ENCODE measurements around the gene DYSF.

Gene DYSF

DNA sequence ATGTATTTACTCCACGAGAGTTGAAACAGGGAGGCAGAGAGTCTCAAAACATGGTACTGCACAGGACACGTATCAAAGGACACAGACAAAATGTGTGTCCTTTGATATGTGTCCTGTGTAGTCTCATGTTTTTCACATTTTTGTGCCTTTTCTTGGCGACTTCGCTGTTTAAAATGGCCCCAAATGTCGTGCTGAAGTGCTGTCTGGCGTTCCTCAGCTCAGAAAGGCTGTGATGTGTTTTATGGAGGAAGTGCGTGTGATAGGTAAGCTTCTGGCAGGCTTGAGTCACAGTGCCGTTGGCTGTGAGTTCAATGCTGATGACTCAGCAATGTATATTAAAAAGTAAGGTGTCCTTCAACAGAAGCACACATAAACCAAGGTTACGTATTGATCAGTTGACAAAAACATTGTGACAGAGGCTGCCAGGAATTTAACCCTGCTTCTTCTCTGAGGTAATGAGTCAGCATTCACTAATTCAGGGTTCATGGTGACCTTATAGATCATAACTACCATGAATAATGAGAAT, 78.2 kb downstream of the DYSF start:
- no peak for DNase-seq

DNA sequence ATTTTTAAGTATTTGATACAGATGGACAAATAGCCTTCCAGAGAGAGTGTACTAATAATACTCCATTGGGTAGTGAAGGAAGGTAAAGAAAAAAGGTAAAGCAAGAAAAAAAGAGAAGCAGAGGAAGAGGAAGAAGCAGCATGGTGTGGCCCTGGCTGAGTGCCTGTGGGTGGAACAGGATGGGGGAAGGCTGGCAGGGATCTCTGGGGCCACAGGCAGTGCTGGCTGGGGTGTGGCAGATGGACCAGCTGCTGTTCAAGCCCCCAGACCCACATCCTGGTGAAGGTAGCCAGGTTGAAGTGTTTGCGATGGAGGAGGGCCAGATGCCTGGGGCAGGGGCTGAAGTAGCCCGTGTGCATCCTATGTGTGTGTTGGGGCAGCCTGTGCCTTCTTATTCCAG, 79.0 kb downstream of the DYSF start:
- DNase-seq = no peak

DNA sequence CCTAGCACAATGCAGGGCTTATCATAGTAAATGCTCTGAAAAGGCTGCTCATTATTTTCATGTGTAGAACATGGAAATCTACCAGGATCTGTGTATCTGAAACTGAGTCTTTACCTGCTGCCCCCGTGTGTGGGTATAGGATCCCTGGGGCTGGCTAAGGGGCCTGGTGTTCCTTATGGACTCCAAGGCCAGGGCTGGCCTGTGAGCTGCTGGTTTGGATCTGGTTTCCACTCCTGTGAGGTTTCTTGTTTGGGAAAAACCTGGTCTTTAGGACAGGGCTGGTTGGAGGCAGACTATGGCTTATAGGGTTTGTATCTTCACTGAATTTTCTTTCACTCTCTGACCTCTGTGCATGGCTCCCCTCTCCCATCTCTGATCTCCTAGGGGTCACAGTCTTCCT, 80.8 kb downstream of the DYSF start:
- no peak for DNase-seq

DNA sequence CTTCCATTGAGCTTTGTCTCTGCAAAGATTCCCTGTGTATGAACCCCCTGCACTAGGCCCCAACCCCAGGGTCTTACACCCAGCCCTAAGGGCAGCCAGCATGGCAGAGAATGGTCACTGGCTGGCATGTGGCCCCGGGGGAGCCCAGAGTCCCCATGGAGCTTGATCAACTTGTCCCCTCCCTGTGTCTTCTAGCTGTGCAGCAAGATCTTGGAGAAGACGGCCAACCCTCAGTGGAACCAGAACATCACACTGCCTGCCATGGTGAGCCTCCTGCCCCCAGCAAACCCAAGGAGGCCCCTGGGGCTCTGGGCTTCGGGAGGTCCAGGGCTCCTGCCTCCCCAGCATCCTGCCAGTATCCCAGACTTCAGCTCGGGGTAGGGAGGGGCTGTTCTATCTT, 81.5 kb downstream of the DYSF start:
- no peak for DNase-seq

DNA sequence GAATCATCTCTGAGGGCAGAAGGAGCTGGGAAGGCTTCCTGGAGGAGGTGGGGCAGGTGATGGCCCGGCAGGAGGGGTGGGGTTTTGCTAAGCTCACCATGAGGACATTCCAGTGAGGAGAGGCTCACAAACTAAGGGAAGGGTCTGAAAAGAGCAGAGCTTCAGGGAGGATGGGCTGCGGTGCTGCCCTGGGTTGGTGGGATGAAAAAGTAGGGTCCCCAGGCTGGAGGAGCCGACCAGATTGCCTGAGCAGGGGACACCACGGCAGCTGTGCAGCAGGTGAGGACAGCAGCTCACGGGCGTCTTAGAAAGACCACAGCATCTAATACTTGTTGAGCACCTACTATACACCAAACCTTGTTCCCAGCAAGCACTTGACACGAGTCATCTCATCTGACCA, 82.2 kb downstream of the DYSF start:
- DNase-seq = no peak

DNA sequence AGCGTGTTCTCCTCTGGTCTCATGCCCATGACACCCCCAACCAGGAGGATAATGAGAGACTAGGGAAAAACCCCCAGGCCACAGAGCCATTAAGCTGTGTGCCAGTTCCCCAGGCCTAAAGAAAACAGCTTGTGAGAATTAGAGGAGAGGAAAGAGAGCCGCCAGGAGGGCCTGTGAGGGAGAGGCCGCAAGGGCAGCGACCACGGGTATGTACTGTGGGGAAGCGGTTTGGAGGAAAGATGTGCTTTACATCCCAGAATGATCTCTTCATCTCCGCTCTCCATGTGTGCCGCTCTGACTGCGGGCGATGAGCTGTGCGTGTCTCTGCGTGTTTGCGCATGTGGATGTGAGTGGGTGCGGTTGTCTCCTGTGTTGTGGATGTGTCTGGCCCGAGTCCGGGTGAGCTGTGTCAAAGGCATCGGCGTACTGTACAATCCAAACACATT, 82.9 kb downstream of the DYSF start:
- no peak for DNase-seq

DNA sequence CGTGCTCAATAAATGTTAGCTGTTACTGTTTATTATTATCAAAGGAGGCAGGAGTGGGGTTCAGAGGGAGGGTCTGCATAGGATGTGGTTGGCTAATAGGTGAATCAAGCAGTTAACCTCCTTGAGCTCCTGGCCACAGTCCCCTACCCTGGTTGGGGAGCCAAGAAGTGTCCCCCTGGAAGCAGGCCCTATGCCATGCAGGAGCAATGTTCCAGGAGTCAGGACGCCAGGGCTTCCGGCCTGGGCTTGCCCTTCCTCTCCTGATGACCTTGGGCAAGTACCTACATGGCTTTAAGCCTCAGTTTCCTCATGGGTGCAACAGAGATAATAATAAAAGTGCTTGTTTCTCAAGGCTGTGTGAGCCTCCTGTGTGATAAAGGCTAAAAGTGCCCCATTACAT, 84.9 kb downstream of the DYSF start:
- no peak for DNase-seq

DNA sequence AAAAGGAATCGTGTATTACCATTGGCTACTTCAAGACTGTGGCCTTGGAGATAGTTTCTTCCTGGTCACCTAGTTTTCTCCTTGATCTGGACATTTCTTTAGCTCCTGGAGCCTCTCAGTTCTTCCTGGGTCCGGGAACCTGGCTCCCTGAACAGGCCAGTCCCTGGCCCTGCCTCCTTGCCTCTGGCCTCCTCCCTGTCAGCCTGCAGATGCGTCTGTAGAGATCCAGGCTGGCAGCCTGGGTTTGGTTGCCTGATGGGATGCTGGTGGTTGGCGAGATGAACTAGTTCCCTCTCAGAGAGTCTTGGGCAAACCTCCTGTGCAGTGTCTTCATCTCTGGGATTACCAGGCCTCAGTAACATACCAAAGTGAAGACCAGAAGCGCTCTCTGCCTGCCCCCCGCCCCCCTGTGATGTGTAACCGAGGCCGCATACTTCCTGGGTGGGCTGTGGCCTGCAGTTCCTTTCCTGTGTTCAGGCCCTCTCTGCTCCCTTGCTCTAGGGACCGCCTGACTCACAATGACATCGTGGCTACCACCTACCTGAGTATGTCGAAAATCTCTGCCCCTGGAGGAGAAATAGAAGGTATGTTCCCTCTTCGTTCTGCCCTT, 85.4 kb downstream of the DYSF start:
- no peak for DNase-seq

DNA sequence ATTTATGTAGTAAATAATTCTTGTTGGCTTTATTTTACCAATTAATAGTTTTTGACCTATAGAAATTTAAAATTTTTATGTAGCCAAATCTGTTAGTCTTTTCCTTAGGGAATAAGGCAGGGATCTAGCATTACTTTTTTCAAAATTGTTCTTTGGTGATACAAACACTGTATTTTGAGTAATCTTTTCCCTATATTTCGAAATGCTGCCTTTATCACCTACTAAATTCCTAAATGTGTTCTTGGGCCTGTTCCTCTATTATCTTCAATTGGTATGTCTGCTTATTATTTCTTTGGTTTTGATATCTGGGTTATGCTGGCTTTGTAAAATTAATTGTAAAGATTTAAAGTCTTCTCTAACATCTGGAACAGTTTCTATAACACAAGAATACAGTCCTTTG, 87.5 kb downstream of the DYSF start:
- DNase-seq = no peak

DNA sequence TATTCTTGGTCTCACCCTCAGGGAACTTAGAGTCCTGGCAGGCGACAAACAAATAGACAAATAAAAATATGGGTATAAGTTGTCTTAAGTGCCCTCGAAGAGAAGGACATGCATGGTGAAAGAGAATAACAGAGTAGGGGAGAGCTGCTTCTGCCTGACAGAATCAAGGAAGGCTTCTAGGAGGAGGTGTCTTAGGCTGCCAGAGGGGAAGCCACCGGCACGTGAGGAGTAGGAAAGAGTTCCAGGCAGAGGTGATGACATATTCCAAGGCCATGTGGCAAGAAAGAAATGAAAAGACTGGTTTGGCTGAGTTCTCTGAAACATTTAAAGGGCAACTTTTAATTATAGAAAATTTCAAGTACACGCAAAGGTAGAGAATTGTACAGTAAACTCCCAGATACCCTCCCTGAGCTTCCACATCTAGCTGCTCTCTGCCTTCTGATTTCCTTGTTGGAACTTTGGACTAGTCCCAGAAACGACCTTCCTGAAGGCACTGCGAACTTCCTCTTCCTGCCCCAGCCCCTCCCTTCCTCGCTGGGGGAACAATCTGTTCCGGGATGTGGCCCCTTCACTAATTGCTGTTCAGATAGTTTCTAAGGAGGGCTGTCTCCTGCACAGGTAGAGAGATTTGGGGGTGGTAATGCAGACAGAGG, 91.7 kb downstream of the DYSF start:
- no peak for DNase-seq

DNA sequence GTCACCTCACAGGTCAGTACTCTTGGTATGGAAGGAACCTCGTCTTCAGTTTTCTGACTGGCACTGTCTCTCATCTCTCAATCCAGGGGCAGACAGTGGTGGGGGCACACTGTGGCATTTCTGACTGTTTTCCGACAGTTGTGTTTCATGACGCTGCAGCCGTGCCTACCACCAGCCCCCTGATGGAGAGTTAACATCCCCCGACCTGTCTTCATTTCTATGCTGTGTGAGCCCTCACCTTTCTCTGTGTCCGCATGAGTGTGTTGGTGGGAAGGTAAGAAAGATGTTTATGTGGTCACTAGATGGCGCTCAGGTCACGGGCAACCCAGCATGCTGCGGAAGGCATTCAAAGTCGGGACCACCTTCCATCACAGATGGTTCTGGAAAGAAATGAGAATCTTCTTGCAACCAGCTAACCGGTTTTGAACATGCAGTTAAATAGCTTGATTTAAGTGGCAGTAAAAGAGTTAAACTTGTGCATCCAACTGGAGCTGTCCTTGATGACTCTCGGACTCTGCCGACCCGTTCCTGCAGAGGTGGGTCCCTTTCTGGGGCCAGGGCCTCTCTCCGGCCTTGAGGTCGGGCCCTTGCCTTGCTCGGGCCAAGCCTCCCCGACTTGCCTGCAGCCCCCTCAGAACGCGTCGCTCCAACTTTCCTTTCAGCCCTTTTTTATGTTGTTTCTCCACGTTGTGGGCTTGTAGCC, 92.4 kb downstream of the DYSF start:
- peak; percentile 25 to 50 for DNase-seq

DNA sequence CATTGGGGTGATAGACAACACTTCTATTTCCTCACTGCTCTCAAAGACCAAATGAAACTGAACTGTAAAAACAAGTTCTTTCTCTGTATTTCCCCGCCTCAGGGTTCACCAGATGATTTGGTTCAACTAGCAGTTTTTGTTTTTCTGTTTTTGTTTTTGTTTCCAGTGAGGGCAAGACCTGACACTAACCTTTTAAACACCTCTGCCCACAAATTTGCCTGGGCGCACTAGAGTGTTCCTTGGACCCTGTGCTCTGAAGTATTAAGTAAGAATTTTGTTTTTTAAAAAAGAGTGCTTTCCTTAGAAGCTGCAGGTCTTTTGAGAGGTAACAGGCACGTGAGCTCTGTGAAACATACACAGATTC, 92.9 kb downstream of the DYSF start:
- no peak for DNase-seq

DNA sequence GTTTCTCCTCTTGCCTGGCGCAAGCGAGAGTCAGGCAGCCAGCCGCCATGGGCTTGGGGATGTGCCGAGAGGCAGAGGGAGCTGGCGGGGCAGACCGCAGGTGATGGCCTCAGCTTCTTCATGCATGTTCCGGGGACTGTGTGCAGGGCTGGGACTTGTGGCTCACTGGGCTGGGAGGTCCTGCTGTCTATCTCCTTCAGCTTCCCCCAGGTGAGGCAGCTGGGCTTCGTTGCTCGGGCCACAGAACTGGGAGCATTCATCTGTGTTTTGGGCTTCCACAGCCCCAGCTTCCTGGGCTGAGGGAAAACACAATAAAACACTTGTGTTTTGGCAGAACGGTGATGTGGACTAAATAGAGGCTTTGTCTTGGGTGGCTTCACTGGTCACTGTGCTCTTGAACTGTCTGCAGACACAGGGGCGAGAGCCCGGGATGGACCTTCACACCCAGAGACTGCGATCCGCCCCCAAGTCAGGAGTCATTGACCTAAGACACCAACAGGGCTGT, 93.5 kb downstream of the DYSF start:
- no peak for DNase-seq

DNA sequence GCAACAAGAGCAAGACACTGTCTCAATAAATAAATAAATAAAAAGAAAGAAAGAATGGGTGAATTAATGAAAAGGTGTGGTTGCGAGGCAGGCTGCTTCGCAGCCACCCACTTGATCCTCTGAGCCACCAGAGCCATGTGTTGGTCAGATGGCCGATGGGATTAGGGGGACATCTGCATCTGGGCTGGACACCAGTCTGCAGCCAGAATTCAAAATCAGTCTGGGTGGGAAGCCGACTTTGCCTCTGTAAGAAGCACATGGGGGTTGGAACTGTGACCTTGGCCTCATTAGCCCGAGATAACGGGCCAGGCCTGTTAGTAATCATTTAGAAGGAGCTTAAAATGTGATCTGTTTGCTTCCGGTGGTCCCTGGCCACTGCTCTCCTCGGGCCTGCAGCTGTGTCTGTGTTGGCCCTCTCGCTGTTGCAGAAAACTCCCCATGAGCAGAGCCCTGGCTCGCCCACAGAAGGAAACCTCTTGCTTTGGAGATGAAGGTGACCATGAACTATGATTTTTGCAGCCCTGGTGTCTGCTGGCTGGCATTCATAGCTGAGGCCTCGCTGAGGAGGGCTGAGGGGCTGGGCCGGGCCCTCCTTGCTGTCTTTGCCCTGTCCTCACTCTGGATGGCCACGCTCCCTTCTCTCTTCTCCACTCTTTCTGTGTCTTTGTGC, 94.4 kb downstream of the DYSF start:
- no peak for DNase-seq

DNA sequence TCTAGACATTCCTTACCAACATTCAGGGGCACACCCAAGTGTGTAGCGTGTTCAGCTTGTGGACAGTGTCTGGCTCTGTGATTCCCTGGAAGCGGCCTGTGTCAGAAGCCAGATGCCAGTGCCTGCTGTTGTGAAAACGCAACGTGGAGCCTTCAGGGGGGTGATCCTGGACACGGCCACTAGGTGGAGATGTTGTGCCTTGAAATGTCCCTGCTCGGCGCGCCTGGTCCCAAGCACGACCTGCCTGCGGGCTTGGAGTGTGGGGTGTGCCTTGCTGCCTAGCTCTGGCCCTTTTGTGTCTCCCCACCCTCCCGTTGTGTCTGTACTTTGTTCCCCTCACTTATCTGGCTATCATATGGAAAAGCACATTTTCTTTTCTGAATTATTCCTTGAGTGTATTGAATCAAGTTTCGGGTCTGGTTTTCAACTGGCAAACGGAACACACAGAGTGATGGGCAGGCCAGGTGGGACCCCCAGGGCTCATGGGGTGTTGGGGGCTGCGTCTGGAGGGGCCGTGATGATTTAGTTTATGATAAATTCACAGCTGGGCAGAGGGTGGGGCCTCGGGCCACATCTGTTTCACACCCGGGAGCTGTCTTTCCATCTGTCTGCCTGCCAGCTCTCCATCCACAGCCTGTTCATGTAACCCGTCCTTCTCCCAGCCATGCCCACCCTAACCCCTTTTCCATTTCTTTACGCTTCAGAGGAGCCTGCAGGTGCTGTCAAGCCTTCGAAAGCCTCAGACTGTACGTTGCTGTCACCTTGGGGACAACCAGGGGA, 95.5 kb downstream of the DYSF start:
- DNase-seq = peak; percentile 29 to 40

DNA sequence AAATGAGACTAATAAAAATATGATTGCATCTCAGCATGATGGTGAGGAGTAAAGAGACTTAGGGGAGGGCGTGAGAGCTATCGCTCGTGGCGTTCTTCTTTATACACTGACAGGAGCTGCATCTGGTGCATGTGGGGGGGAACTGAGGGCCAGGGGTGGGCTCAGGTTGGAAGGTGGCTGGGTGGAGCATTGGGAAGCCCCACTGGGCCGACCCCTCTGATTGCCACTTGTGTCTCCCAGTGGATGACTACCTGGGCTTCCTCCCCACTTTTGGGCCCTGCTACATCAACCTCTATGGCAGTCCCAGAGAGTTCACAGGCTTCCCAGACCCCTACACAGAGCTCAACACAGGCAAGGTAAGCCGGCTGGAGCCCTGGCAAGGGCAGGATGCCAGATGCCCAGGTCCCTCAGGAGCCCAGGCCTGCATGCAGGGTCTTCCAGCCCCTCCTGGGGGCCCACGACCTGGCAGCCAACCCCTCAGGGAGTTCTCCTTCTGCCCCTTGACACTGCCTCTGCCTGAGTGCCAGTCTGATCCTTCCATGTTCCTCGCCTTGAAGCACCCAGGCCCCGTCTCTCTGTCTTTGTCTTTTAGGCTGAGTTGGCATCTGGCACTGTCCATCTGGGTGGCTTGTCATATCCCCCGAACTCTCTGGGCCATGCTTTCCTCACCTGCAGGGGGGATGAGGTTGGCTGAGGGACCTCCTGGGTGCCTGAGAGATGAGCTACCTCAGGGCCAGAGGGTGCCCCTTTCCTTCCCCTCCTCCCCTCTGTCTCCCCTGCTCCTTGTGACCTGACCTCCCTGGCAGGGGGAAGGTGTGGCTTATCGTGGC, 97.7 kb downstream of the DYSF start:
- DNase-seq = no peak

DNA sequence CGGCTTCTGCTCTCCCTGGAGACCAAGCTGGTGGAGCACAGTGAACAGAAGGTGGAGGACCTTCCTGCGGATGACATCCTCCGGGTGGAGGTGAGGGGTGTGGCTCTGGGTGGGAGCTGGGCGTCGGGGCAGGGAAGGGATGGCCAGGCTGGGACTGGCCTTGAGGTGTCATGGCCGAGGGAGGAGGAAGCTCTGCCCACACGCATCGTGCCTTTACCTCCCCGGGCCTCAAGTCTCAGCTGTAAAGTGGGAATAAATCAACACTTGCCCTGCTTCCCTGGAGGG, 98.2 kb downstream of the DYSF start:
- DNase-seq = no peak

DNA sequence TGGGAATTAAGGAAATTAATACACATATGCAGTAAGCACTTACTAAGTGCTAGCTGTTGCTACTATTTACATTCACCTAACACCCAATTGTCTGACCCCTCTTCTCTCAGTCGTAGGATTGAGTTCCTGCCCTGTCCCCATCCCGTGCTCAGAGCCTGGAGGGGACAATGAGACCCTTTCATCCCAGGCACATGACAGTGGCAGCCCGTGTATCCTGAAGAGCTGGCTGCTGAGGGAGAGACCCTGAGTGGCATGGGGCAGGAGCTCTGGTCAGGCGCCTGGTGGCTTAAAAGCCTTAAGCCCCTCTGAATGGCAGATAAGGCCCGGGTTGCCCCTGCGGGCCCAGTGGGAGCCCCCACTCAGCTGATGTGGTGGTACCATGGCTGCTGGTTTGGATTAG, 99.0 kb downstream of the DYSF start:
- DNase-seq = no peak

DNA sequence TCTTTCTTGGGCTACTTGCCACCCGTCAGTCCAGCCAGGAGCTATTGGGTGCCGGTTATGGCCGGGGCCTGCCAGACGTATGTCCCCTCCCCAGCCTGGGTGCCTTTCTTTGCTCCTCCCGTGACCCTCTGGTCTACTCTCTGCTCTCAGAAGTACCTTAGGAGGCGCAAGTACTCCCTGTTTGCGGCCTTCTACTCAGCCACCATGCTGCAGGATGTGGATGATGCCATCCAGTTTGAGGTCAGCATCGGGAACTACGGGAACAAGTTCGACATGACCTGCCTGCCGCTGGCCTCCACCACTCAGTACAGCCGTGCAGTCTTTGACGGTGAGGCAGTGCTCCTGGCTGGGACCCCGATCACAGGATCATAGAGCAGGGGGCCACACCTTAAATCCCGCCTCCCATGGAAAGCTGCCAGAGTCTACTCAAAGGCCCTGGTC, 99.5 kb downstream of the DYSF start:
- DNase-seq = no peak

DNA sequence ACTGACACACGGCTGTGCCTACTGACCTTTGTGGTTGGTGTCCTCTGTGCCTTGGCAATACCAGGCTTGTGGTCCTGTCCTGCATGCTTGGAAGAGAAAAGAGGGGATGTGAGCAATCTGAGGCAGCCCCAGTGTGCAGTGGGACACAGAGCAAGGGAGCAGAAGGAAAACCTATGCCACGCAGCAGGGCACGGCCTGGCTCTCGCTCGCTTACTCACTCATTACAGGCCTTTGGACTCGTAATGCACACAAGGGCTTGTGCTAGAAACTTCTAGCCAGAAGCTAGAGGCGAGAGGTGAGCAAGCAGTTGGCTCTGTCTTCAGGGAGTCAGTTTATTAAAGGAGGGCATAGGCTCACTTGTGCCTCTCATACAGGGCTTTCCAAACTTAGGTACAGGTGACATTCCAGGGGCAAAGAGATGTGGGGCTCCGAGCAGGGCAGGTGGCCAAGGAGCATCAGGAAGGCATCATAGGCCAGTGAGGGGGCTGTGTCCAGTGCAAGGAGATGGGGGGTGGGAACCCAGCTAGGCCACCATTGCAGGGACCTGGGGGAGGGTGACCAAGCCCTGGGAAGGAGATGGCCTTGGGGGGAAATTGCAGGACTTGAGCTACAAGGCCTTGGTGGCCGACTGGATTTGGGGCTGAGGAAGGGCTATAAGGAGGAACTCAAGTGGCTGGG, 100.8 kb downstream of the DYSF start:
- no peak for DNase-seq

DNA sequence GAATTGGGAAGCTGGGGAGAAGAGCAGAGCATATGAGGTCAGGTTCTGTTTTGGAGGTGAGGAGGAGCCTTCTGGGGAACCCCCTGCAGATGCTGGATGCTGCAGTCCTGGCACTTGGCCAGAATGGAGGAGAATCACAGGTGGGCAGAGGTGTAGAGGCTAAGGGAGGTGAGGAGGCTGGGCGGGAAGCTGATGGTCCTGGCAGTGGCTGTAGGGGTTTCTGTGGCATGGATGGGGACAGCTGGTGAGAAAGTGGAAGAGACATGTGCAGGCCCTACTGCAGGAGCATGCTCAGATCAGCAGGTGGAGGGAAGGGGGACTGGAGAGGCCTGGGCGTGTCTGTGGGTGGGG, 101.3 kb downstream of the DYSF start:
- no peak for DNase-seq
